Adrenal gland (tissue), 5 donors: ENCODE measurements around the gene ADGRG7.

Source experiments
- CTCF ChIP-seq, 6 experiments: fragments of 450-650 bp in 4 of 6; fragments of 200-600 bp in 2 of 6; sonication (generic) in 1 of 6; IDR thresholded peaks; 1 replicate in 5 of 6; 2 replicates in 1 of 6; pipeline versions ENCODE4 v1.5.1 to v1.8.0; 2016 to 2021; ENCODE audit warnings: antibody characterized with exemption in 6 of 6, mild to moderate bottlenecking in 2 of 6, moderate library complexity in 1 of 6
- POLR2A ChIP-seq, 2 donors: fragments of 450-650 bp; IDR thresholded peaks; one replicate each; pipeline ENCODE4 v1.6.1; 2017; ENCODE audit warnings: antibody characterized with exemption in 2 of 2, mild to moderate bottlenecking in 2 of 2, moderate library complexity in 1 of 2
- donor health status: DM: no; HTN: no; CAD: no.

- TF ChIP-seq CTCF (IDR thresholded peaks at IDR 0.05) (no peak), POLR2A (IDR thresholded peaks at IDR 0.05) (no peak)
These were observed 93.6 kb downstream of the ADGRG7 start for GRCh38 chr3:100702980-100703345.
